Neural progenitor cell (in vitro differentiated cells): ENCODE data around the gene NUBPL.

Experiments
- EZH2 ChIP-seq: fragments of 200-600 bp; sonication (generic); IDR thresholded peaks from 2 replicates; pipeline ENCODE4 v1.6.1; 2017; ENCODE audit warnings: antibody characterized with exemption, mild to moderate bottlenecking, moderate library complexity
- EZH2phosphoT487 ChIP-seq: fragments of 200-600 bp; sonication (generic); IDR thresholded peaks from 2 replicates; pipeline ENCODE4 v1.6.1; 2017; ENCODE audit warnings: antibody characterized with exemption
- TF ChIP-seq, protein P1 (sequence below): fragments of 200-600 bp; sonication (generic); IDR thresholded peaks from 2 replicates; pipeline ENCODE4 v1.5.1; 2017; ENCODE audit warnings: antibody characterized with exemption, mild to moderate bottlenecking

DNA sequence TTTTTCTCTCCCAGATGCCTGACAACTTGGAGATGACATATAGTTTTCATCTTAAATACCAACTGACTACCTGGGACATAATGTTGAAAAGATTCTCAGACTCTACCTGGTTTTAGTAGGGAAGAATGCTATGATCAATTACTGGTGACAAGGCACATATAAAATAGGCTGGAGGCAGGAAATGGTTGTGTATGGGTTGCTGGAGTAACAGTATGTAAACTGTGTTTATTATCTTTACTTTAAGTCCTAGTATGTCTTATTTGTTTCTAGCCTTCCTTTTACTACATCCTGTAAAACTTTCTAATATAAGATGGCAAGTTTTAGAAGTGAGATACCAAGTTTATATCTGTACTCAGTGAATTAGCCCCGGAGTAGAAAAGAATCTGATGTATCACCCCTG, 98.1 kb downstream of the NUBPL start:
- TF ChIP-seq, protein P1, sequence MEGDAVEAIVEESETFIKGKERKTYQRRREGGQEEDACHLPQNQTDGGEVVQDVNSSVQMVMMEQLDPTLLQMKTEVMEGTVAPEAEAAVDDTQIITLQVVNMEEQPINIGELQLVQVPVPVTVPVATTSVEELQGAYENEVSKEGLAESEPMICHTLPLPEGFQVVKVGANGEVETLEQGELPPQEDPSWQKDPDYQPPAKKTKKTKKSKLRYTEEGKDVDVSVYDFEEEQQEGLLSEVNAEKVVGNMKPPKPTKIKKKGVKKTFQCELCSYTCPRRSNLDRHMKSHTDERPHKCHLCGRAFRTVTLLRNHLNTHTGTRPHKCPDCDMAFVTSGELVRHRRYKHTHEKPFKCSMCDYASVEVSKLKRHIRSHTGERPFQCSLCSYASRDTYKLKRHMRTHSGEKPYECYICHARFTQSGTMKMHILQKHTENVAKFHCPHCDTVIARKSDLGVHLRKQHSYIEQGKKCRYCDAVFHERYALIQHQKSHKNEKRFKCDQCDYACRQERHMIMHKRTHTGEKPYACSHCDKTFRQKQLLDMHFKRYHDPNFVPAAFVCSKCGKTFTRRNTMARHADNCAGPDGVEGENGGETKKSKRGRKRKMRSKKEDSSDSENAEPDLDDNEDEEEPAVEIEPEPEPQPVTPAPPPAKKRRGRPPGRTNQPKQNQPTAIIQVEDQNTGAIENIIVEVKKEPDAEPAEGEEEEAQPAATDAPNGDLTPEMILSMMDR = no peak
- no peak for TF ChIP-seq EZH2
- TF ChIP-seq EZH2phosphoT487 = no peak
